H7 (cell line): Measurements from ENCODE around the gene FAM120B. TPM values are rescaled to one million over a fixed set of nuclear protein-coding genes. Genes with fewer than 3 reads are reported as not detected.
"Not testable (repeated sequence)": the region's sequence is repeated elsewhere in the genome, so short reads cannot be mapped to it uniquely, and the experiment has no call there.

Experiments used
- DNase-seq: peaks from one replicate; pipeline ENCODE4 v3.0.0; 2012
- H3K27me3 ChIP-seq: 2 replicates; pipeline ENCODE4 v1.6.0; 2011; ENCODE audit warnings: mild to moderate bottlenecking, low read length; ENCODE audit not compliant: control insufficient read depth, insufficient read depth
- H3K36me3 ChIP-seq: replicated peaks from 2 replicates; pipeline ENCODE4 v1.5.1; 2011; ENCODE audit warnings: low read length; ENCODE audit not compliant: control insufficient read depth, insufficient read depth
- H3K4me3 ChIP-seq: 2 replicates; pipeline ENCODE4 v1.5.1; 2011; ENCODE audit warnings: low read depth, mild to moderate bottlenecking, control low read depth, low read length, moderate library complexity; ENCODE audit not compliant: insufficient read depth
- total RNA-seq: library from RNA; depleted of rRNA; stranded (reverse); fragments of >200 nt; shearing (Covaris generic); gene quantifications from 2 replicates; pipeline ENCODE4 v1.2.3, GENCODE V29; 2014

The FAM120B gene
- total RNA-seq, 1 experiment from 2014 or later = 7.2 TPM

GRCh38 chr6:170317718-170318117, 11.2 kb downstream of the FAM120B start:
- Histone ChIP-seq H3K36me3 (no peaks in the 10 kb centered on the region), H3K27me3 (no peaks in the 10 kb centered on the region), H3K4me3 (no peak overlapping the region)
- DNase-seq = no peak

DNA sequence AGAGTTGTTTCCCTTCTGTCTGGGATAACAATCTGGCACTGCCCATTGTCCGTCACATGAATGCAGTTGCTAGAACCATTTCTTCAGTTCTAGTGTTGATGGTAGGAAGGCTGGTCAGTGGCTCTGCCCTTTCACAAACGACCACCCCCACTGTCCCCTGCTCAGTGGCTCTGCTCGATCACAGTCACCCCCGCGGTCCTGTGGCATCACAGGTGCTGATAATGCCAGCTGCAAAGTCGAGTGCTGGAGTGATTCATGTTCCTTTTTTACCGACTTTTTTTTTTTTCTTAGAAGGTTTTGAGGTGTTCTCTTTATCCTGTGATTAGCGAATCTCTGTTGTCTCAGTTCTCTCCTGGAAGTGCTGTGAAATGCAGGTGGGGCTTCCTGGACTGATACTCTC, 22.8 kb downstream of the FAM120B start:
- peaks cover 4% of the 10 kb centered on the region for H3K36me3 ChIP-seq
- H3K4me3 ChIP-seq = no peak overlapping the region
- no peaks in the 10 kb centered on the region for H3K27me3 ChIP-seq

DNA sequence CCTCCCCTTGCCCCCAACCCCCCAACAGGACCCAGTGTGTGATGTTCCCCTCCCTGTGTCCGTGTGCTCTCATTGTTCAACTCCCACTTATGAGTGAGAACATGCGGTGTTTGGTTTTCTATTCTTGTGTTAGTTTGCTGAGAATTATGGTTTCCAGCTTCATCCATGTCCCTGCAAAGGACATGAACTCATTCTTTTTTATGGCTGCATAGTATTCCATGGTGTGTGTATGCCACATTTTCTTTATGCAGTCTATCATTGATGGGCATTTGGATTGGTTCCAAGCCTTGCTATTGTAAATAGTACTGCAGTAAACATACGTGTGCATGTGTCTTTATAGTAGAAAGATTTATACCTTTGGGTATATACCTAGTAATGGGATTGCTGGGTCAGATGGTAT, 28.6 kb downstream of the FAM120B start:
- DNase-seq, H3K36me3 ChIP-seq, H3K4me3 ChIP-seq, H3K27me3 ChIP-seq: not testable (repeated sequence)

More for the DNA sequence above, 22.8 kb downstream of the FAM120B start:
- no peak for DNase-seq

DNA sequence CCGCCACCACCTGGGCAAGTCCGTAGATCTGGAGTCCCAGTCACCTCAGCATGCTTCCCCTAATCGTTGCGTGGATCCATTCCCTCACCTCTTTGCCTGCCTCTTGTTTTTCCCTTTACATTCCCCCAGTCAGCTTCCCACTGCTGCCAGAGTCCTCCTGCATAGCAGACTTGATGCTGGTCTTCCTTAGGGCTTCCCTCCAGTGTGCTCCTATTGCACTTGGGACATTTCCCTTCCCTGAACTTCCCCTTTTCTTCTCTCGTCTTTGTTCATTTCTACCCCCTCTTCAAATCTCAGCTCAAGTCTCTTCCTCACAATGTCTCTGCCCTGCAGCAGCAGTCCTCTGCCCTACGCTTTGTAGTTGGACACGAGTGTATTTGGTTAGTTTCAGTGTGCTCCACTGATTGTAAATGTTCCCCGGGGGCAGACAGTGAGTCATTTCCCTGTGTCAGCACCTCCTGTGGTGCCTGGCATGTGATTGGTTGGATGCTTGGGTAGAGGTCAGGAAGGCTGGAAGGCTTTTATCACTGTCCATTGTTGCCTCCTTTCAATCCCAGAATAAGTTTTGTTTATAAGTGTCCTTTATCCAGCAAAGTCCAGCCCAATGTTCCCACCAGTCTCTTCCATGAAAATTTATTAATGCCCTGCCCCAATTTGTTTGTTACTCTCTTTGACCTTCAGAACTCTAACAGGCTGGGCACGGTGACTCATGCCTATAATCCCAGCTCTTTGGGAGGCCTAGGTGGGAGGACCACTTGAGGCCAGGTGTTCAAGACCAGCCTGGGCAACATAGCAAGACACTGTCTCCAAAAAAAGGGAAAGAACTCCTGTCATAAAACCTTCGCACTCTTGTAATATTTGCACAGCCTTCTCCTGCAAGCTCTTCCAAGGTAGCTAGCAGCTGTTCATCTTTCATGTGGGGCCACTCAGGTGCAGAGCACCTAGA, 38.3 kb downstream of the FAM120B start:
- no peak overlapping the region for H3K4me3 ChIP-seq
- peak; percentile 19 for DNase-seq
- no peaks in the 10 kb centered on the region for H3K27me3 ChIP-seq
- no peaks in the 10 kb centered on the region for H3K36me3 ChIP-seq

- Histone ChIP-seq H3K4me3 (no peak overlapping the region), H3K36me3 (no peaks in the 10 kb centered on the region; the same call in 1 of the 2 replicates), H3K27me3 (no peaks in the 10 kb centered on the region)
- DNase-seq = no peak
These were observed 39.1 kb downstream of the FAM120B start for GRCh38 chr6:170345662-170346061.

- Histone ChIP-seq H3K27me3 (no peaks in the 10 kb centered on the region), H3K4me3 (no peak overlapping the region), H3K36me3 (no peaks in the 10 kb centered on the region; the same call in 1 of the 2 replicates)
- DNase-seq = no peak
These were observed 40.1 kb downstream of the FAM120B start for GRCh38 chr6:170346649-170347048.

DNA sequence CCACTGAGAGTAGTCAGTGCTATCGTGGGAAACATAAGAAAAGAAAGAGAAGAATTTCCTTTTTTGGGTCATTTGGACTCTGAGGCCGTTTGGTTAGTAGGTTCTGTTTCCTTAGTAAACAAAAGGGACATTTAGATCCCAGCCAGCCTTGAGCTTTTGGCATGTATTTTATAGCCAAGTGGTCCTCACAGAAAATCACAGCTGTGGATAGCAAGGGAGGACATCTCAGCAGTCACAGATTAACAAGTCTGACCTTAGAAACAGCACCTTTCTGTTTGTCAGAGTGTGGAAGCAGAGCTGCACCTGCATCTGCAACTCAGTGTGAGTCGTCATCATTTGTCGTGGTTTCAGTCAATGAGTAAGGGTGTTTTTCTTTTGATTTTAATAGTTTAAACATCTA, 40.5 kb downstream of the FAM120B start:
- H3K27me3 ChIP-seq = no peaks in the 10 kb centered on the region
- DNase-seq = no peak
- H3K36me3 ChIP-seq = no peaks in the 10 kb centered on the region; the same call in 1 of the 2 replicates
- H3K4me3 ChIP-seq = no peak overlapping the region

DNA sequence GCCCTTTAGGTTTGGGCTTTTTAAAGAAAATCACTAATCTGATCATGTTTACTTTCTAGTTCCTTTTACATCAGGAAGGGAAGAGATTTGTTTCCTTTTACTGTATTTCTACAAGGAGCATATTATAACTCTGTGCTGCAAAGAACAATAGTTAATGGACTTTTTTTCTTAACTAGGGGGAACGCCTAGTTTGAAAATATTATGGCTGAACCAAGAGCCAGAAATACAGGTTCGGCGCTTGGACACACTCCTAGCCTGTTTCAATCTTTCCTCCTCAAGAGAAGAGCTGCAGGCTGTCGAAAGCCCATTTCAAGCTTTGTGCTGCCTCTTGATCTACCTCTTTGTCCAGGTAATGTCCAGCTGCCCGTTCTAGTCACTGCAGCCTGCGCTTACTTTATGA, 41.4 kb downstream of the FAM120B start:
- no peaks in the 10 kb centered on the region for H3K27me3 ChIP-seq
- no peak overlapping the region for H3K4me3 ChIP-seq
- DNase-seq = no peak
- no peaks in the 10 kb centered on the region; the same call in 1 of the 2 replicates for H3K36me3 ChIP-seq

- H3K36me3 ChIP-seq, DNase-seq, H3K4me3 ChIP-seq, H3K27me3 ChIP-seq: not testable (repeated sequence)
These were observed 44.9 kb downstream of the FAM120B start for GRCh38 chr6:170351456-170351855.

- DNase-seq, H3K4me3 ChIP-seq, H3K36me3 ChIP-seq, H3K27me3 ChIP-seq: not testable (repeated sequence)
These were observed 48.6 kb downstream of the FAM120B start for GRCh38 chr6:170355190-170355589.

DNA sequence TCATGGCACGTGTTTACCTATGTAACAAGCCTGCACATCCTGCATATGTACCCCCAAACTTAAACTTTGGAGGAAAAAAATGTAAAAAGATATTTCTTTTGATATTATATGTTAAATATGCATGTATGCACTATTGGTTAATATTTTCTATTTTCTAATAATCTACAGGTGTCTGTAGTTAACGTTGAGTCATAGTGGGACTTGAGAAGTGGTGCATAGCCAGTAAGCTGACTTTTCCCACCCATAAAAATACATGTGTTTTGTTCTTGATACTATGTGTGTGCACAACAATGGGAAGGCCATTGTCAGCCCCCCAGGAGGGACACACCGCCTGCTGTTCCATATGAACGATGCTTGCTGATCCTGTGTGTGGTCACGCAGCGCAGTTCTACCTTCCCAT, 49.1 kb downstream of the FAM120B start:
- H3K4me3 ChIP-seq = no peak overlapping the region
- H3K27me3 ChIP-seq = no peaks in the 10 kb centered on the region
- H3K36me3 ChIP-seq = no peaks in the 10 kb centered on the region; the same call in none of the 2 replicates
- no peak for DNase-seq

GRCh38 chr6:170357812-170358211, 51.3 kb downstream of the FAM120B start:
- Histone ChIP-seq H3K36me3 (no peaks in the 10 kb centered on the region; the same call in none of the 2 replicates), H3K27me3 (no peaks in the 10 kb centered on the region), H3K4me3 (no peak overlapping the region)
- no peak for DNase-seq

DNA sequence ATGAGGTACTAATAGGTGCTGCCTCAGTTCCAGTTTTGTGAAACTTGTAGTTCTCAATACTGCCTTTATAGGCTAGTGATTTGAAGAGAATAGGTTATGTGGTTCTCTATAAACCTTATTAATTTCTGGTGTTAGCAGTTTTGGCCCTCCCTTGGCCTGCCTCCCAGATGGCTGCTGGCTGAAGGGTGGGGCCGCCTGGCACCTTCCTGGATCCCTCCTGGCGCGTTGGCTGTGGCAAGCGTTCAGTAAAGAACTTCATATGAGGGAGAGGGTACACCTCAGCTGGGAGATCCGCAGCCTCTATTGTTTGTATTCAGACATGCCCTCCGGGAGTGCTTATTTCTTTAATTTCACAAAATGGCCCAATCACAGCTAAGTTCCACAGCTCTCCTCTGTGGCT, 51.9 kb downstream of the FAM120B start:
- H3K36me3 ChIP-seq = no peaks in the 10 kb centered on the region; the same call in none of the 2 replicates
- H3K27me3 ChIP-seq = no peaks in the 10 kb centered on the region
- no peak for DNase-seq
- no peak overlapping the region for H3K4me3 ChIP-seq

- H3K4me3 ChIP-seq = no peak overlapping the region
- DNase-seq = no peak
- H3K36me3 ChIP-seq = no peaks in the 10 kb centered on the region; the same call in none of the 2 replicates
- H3K27me3 ChIP-seq = no peaks in the 10 kb centered on the region
These were observed 53.9 kb downstream of the FAM120B start for GRCh38 chr6:170360476-170360875.

DNA sequence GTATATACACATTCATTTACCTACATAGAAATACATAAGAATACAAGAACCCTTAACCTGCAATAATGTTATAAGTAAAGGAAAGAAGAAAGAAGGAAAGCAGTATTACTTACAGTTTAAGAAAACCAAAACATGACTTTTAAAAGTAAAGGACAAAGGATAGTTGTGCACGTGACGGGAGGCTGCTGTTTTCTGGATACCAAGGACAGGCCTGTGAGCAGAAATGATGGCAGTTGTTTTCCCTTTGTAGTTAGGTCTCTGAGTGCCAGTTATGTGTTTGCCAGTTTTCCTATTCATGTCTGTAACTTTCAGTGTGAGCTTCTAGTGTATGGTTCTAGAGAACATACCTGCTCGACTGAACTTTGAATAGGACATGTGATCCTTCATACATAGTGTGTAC, 54.8 kb downstream of the FAM120B start:
- no peaks in the 10 kb centered on the region; the same call in none of the 2 replicates for H3K36me3 ChIP-seq
- no peak overlapping the region for H3K4me3 ChIP-seq
- no peaks in the 10 kb centered on the region for H3K27me3 ChIP-seq
- DNase-seq = no peak
